GM12892 (cell line): ENCODE results near the gene CMAS.
"Not testable (repeated sequence)": the region's sequence is repeated elsewhere in the genome, so short reads cannot be mapped to it uniquely, and the experiment has no call there.

Experiments
- DNase-seq: peaks from one replicate; pipeline ENCODE4 v3.0.0; 2011; ENCODE audit not compliant: insufficient read length
- FAIRE-seq: peaks from 2 replicates; lab custom pipeline; 2011; peaks lifted over from hg19 to GRCh38; lab: Jason Lieb, UNC
- POLR2A ChIP-seq: IDR thresholded peaks from 2 replicates; pipeline ENCODE4 v1.6.1; 2011; ENCODE audit warnings: low read depth, low read length, control low read depth
- POLR2AphosphoS5 ChIP-seq: IDR thresholded peaks from 2 replicates; pipeline ENCODE4 v1.6.1; 2011; ENCODE audit warnings: low read depth, low read length, control low read depth
- TAF1 ChIP-seq: IDR thresholded peaks from 2 replicates; pipeline ENCODE4 v1.6.1; 2011; ENCODE audit warnings: low read depth, mild to moderate bottlenecking, control low read depth, low read length, borderline replicate concordance

CMAS gene

GRCh38 chr12:22088886-22089285 lies 42.9 kb downstream of the CMAS start:
- no peak for TF ChIP-seq POLR2AphosphoS5

GRCh38 chr12:22089486-22089885 lies 43.5 kb downstream of the CMAS start:
- no peak for FAIRE-seq

More at GRCh38 chr12:22088886-22089285, 42.9 kb downstream of the CMAS start:
- no peak for DNase-seq
- no peak for FAIRE-seq

GRCh38 chr12:22099062-22099461 lies 53.0 kb downstream of the CMAS start:
- FAIRE-seq, DNase-seq: not testable (repeated sequence)

More at GRCh38 chr12:22089486-22089885, 43.5 kb downstream of the CMAS start:
- no peak for DNase-seq
- no peak for TF ChIP-seq POLR2AphosphoS5
- TF ChIP-seq POLR2A, result no peak
- no peak for TF ChIP-seq TAF1

- no peak for TF ChIP-seq TAF1
- TF ChIP-seq POLR2A, result no peak
- TF ChIP-seq POLR2AphosphoS5, result no peak
- DNase-seq (no peak), FAIRE-seq (peak; percentile 53)
Observed at GRCh38 chr12:22100958-22101748, 55.1 kb downstream of the CMAS start.

- no peak for TF ChIP-seq POLR2AphosphoS5
- TF ChIP-seq POLR2A, result no peak
- no peak for DNase-seq
- no peak for FAIRE-seq
Observed at GRCh38 chr12:22101749-22102243, 55.8 kb downstream of the CMAS start.

- TF ChIP-seq POLR2A (no peak), TAF1 (no peak), POLR2AphosphoS5 (no peak)
- DNase-seq (no peak), FAIRE-seq (no peak)
Observed at GRCh38 chr12:22103418-22103817, 57.4 kb downstream of the CMAS start.

GRCh38 chr12:22105542-22105941 lies 59.5 kb downstream of the CMAS start:
- DNase-seq, result no peak
- no peak for FAIRE-seq
- no peak for TF ChIP-seq TAF1

- TF ChIP-seq POLR2AphosphoS5 (no peak), TAF1 (no peak), POLR2A (no peak)
- FAIRE-seq (no peak), DNase-seq (no peak)
Observed at GRCh38 chr12:22110176-22110575, 64.2 kb downstream of the CMAS start.
